SK-N-SH (cell line): ENCODE data around the gene NSD1. TPM values are rescaled to one million over a fixed set of nuclear protein-coding genes. Genes with fewer than 3 reads are reported as not detected.

ENCODE experiments used
- CTCF ChIA-PET: fragments of 300-600, 350-600 bp; formaldehyde crosslinking; extraction: SDS; loops from one replicate; lab custom pipeline; 2021; lab: Yijun Ruan, JAX
- POLR2A ChIA-PET: fragments of 350-600 bp; sonication (Branson Sonifier 250); formaldehyde crosslinking; extraction: SDS; loops from one replicate; lab custom pipeline; 2020; ENCODE audit warnings: antibody characterized with exemption, inconsistent platforms; lab: Yijun Ruan, JAX
- DNase-seq: peaks from one replicate; pipeline ENCODE4 v3.0.0; 2012
- H2AFZ ChIP-seq: fragments of 200-600 bp; sonication (generic); 2 replicates; pipeline ENCODE4 v1.8.1; 2016; ENCODE audit warnings: antibody characterized with exemption, mild to moderate bottlenecking, low read depth
- H3F3A ChIP-seq: fragments of 200-600 bp; sonication (generic); replicated peaks from 2 replicates; pipeline ENCODE3; 2016; ENCODE audit warnings: antibody characterized with exemption, mild to moderate bottlenecking; ENCODE audit not compliant: insufficient read depth
- H3K27ac ChIP-seq, 2 experiments: fragments of 200-500 bp in 1 of 2; fragments of 200-600 bp in 1 of 2; sonication (Bioruptor generic) in 1 of 2; sonication (generic), shearing (Covaris generic) in 1 of 2; 2 replicates each; pipeline versions ENCODE4 v1.5.1 to v1.6.1; 2014 to 2016; ENCODE audit warnings: low read depth in 2 of 2, inconsistent platforms in 1 of 2, low read length in 1 of 2, mild to moderate bottlenecking in 1 of 2, mixed read lengths in 1 of 2
- H3K27me3 ChIP-seq: fragments of 200-600 bp; sonication (generic), shearing (Covaris generic); 2 replicates; pipeline ENCODE4 v1.6.1; 2016; ENCODE audit warnings: mixed run types; ENCODE audit not compliant: insufficient read depth
- H3K36me3 ChIP-seq, 2 experiments: fragments of 200-500 bp in 1 of 2; fragments of 200-600 bp in 1 of 2; sonication (Bioruptor generic) in 1 of 2; sonication (generic) in 1 of 2; replicated peaks in 1 of 2; 2 replicates each; pipeline versions ENCODE3 to v1.5.1; 2014 to 2016; ENCODE audit warnings: low read length in 1 of 2, mild to moderate bottlenecking in 1 of 2; ENCODE audit not compliant: insufficient read depth in 2 of 2, control insufficient read depth in 1 of 2
- H3K4me1 ChIP-seq, 2 experiments: fragments of 200-500 bp in 1 of 2; fragments of 200-600 bp in 1 of 2; sonication (Bioruptor generic) in 1 of 2; sonication (generic), shearing (Covaris generic) in 1 of 2; 2 replicates each; pipeline versions ENCODE4 v1.5.1 to v1.6.1; 2014 to 2016; ENCODE audit warnings: low read depth in 1 of 2, low read length in 1 of 2, mixed run types in 1 of 2; ENCODE audit not compliant: insufficient read depth in 2 of 2, control insufficient read depth in 1 of 2
- H3K4me2 ChIP-seq: fragments of 200-600 bp; sonication (generic), shearing (Covaris generic); 2 replicates; pipeline ENCODE4 v1.6.1; 2017; ENCODE audit warnings: mixed run types
- H3K4me3 ChIP-seq, 2 experiments: fragments of 200-500 bp in 1 of 2; fragments of 200-600 bp in 1 of 2; sonication (Bioruptor generic) in 1 of 2; sonication (generic), shearing (Covaris generic) in 1 of 2; 2 replicates each; pipeline versions ENCODE4 v1.5.1 to v1.8.1; 2014 to 2016; ENCODE audit warnings: low read depth in 2 of 2, inconsistent platforms in 1 of 2, low read length in 1 of 2, mild to moderate bottlenecking in 1 of 2, mixed read lengths in 1 of 2, moderate library complexity in 1 of 2
- H3K79me2 ChIP-seq: fragments of 200-600 bp; sonication (generic); 2 replicates; pipeline ENCODE4 v1.8.1; 2017; ENCODE audit warnings: mild to moderate bottlenecking; ENCODE audit not compliant: insufficient read depth
- H3K9ac ChIP-seq: fragments of 200-600 bp; sonication (generic); 2 replicates; pipeline ENCODE4 v1.6.1; 2017; ENCODE audit warnings: mixed run types
- H3K9me2 ChIP-seq: fragments of 200-600 bp; sonication (generic); 2 replicates; pipeline ENCODE4 v1.6.1; 2017; ENCODE audit warnings: mixed run types
- H3K9me3 ChIP-seq: fragments of 200-600 bp; sonication (generic); 2 replicates; pipeline ENCODE4 v1.6.1; 2017; ENCODE audit warnings: mixed run types, mild to moderate bottlenecking, moderate library complexity
- H4K20me1 ChIP-seq: fragments of 200-600 bp; sonication (generic); 2 replicates; pipeline ENCODE4 v1.6.1; 2017; ENCODE audit warnings: mild to moderate bottlenecking, mixed run types; ENCODE audit not compliant: insufficient read depth
- ELF1 ChIP-seq: IDR thresholded peaks from 2 replicates; pipeline ENCODE4 v1.4.0; 2012
- FOXJ3 ChIP-seq: sonication (generic); formaldehyde crosslinking; IDR thresholded peaks from 2 replicates; pipeline ENCODE4 v1.5.1; 2020; ENCODE audit warnings: mild to moderate bottlenecking, missing genetic modification reagents
- MXI1 ChIP-seq: IDR thresholded peaks from 2 replicates; pipeline ENCODE4 v1.6.1; 2012; ENCODE audit warnings: mild to moderate bottlenecking, low read depth, low read length, improper control_type of control experiment
- TAF1 ChIP-seq: IDR thresholded peaks from 2 replicates; pipeline ENCODE4 v1.6.1; 2012; ENCODE audit warnings: low read depth, mild to moderate bottlenecking, low read length, moderate library complexity, borderline replicate concordance
- USF1 ChIP-seq: IDR thresholded peaks from 2 replicates; pipeline ENCODE4 v1.4.0; 2012; ENCODE audit warnings: low read depth, borderline replicate concordance
- WGBS: methylation state at CpG from one replicate; pipeline ENCODE4 v1.1.6; 2017; ENCODE audit warnings: low lambda C conversion rate; 5-methylcytosine and 5-hydroxymethylcytosine counted together
- polyA plus RNA-seq, 3 experiments: library from polyadenylated mRNA; depleted of rRNA; stranded (reverse); fragments of >200 nt; gene quantifications; 2 replicates each; pipeline ENCODE4 v1.2.3, GENCODE V29; 2012

NSD1 gene
- polyA plus RNA-seq, 1 of the 3 experiments (the other 2 are of a cell fraction): 6.7 TPM

- no peak for TF ChIP-seq TAF1
- TF ChIP-seq USF1: no peak
- Histone ChIP-seq H3K9ac (no peak overlapping the region), H3K36me3 (peaks cover 69 to 70% of the 10 kb centered on the region in 2 experiments), H3K4me1 (no peaks in the 10 kb centered on the region), H3K79me2 (no peaks in the 10 kb centered on the region), H3K9me2 (no peaks in the 10 kb centered on the region), H3K4me3 (no peak overlapping the region), H2AFZ (no peak overlapping the region), H3K9me3 (no peaks in the 10 kb centered on the region), H3K27me3 (no peaks in the 10 kb centered on the region), H3K27ac (no peak overlapping the region), H4K20me1 (no peaks in the 10 kb centered on the region), H3K4me2 (no peak overlapping the region), H3F3A (no peaks in the 10 kb centered on the region)
- POLR2A ChIA-PET: no interaction called here
- CTCF ChIA-PET: interaction anchor here (1.0 to 1.3 kb wide), 5 partner anchors 9 to 193 kb away, joined by 3 to 7 read pairs (median 5); no protein-coding TSS in a partner anchor
- DNase-seq: no peak
- WGBS: 97% methylated on average over 1 of the region's 1 CpG
These were observed 130.6 kb downstream of the NSD1 start for GRCh38 chr5:177264178-177264577.

DNA sequence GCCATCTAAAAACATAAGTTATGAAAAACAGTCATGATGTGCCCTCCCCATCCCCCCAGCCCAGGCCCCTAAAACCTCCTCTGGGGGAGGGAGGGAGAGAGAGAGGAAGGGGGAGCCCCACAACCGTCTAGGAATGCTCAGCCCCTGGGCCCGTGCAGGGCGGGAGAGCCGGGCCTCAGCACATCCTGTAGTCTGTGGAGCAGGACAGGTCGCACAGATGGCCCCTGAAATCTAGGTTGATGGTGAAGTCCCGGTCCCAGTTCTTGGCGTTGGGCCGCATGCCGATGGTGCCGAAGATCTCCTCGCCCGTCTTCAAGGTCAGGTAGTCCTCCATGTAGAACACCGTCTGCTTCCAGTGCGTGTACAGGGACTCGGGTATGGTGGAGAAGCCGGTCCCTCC, 131.8 kb downstream of the NSD1 start:
- H3K4me2 ChIP-seq: no peak overlapping the region
- 100% methylated on average over 11 of the region's 16 CpGs for WGBS

GRCh38 chr5:177269232-177269895, 135.8 kb downstream of the NSD1 start:
- POLR2A ChIA-PET: no interaction called here

More for the DNA sequence above, 131.8 kb downstream of the NSD1 start:
- no peak for DNase-seq
- ChIA-PET CTCF (no interaction called here), POLR2A (no interaction called here)
- Histone ChIP-seq H3K9me3 (no peaks in the 10 kb centered on the region), H3K4me3 (no peak overlapping the region), H4K20me1 (no peaks in the 10 kb centered on the region), H3K27me3 (no peaks in the 10 kb centered on the region), H3K79me2 (no peaks in the 10 kb centered on the region), H3K36me3 (peaks cover 68 to 75% of the 10 kb centered on the region in 2 experiments), H2AFZ (no peak overlapping the region), H3F3A (no peaks in the 10 kb centered on the region), H3K9ac (no peak overlapping the region), H3K9me2 (no peaks in the 10 kb centered on the region), H3K27ac (no peak overlapping the region), H3K4me1 (peaks cover 0 to 6% of the 10 kb centered on the region in 2 experiments; a peak in 1 of 4 replicates)
- TF ChIP-seq FOXJ3 (CRISPR knock-in tag): no peak

More at GRCh38 chr5:177269232-177269895, 135.8 kb downstream of the NSD1 start:
- Histone ChIP-seq H4K20me1 (no peaks in the 10 kb centered on the region), H3K9ac (no peak overlapping the region), H3K27me3 (no peaks in the 10 kb centered on the region), H3K4me3 (no peak overlapping the region), H3K9me3 (no peaks in the 10 kb centered on the region), H3K9me2 (no peaks in the 10 kb centered on the region), H3K4me2 (no peak overlapping the region), H3K79me2 (no peaks in the 10 kb centered on the region), H3K36me3 (peaks cover 43 to 78% of the 10 kb centered on the region in 2 experiments), H3K27ac (no peak overlapping the region), H3F3A (no peaks in the 10 kb centered on the region), H3K4me1 (peaks cover 0 to 12% of the 10 kb centered on the region in 2 experiments; a peak in 1 of 4 replicates), H2AFZ (no peak overlapping the region)
- no peak for DNase-seq
- 96% methylated on average over 7 of the region's 7 CpGs for WGBS
- TF ChIP-seq MXI1 (no peak), USF1 (no peak), ELF1 (no peak)
- CTCF ChIA-PET: interaction anchor here (1.1 to 2.3 kb wide), 3 partner anchors 33 to 197 kb away, joined by 3 to 6 read pairs (median 5); no protein-coding TSS in a partner anchor
